GM12878 (cell line): Measurements from ENCODE around the gene FANCD2. TPM values are rescaled to one million over a fixed set of nuclear protein-coding genes. Genes with fewer than 3 reads are reported as not detected.

Experiments used
- ATAC-seq: fragments of 200-7000 bp; cut with Tn5 transposase; 3 replicates; pipeline ENCODE4 v1.9.1; 2020; ENCODE audit warnings: mild to moderate bottlenecking, moderate library complexity
- BruUV-seq: library from RNA; stranded (reverse); fragments of 400-500 nt; replicated peaks from 2 replicates; lab custom pipeline; 2021; lab: Mats Ljungman, UMichigan
- CTCF ChIA-PET: fragments of 300-600 bp; sonication (Branson Sonifier 250); formaldehyde crosslinking; extraction: SDS; loops from one replicate; lab custom pipeline; 2021; ENCODE audit warnings: inconsistent platforms; lab: Yijun Ruan, JAX
- POLR2A ChIA-PET: fragments of 350-600 bp; formaldehyde crosslinking; extraction: SDS; loops from one replicate; lab custom pipeline; 2021; ENCODE audit warnings: inconsistent platforms; lab: Charles Lee
- RAD21 ChIA-PET: fragments of 300-600 bp; sonication (Branson Sonifier 250); formaldehyde crosslinking; loops from one replicate; lab custom pipeline; 2023; ENCODE audit warnings: antibody characterized with exemption; ENCODE audit not compliant: unreplicated experiment; lab: Charles Lee
- SMC1A ChIA-PET: fragments of 300-600 bp; sonication (Branson Sonifier 250); formaldehyde crosslinking; loops from one replicate; lab custom pipeline; 2023; ENCODE audit not compliant: unreplicated experiment, uncharacterized antibody; lab: Charles Lee
- DNase-seq: peaks from one replicate; pipeline ENCODE4 v3.0.0-alpha.2; 2011; ENCODE audit warnings: low read depth, low spot score
- FAIRE-seq: peaks from 3 replicates; lab custom pipeline; 2011; peaks lifted over from hg19 to GRCh38; lab: Jason Lieb, UNC
- H2AFZ ChIP-seq: 2 replicates; pipeline ENCODE4 v1.6.0; 2011; ENCODE audit warnings: low read depth, low read length, control low read depth; ENCODE audit not compliant: control insufficient read depth
- H3K27ac ChIP-seq: 2 replicates; pipeline ENCODE4 v1.5.1; 2011; ENCODE audit warnings: control low read depth; ENCODE audit not compliant: control insufficient read depth, insufficient read depth
- H3K27me3 ChIP-seq, 2 experiments: replicated peaks in 1 of 2; 2 replicates each; pipeline versions ENCODE4 v1.6.0 to v1.6.1; 2011; ENCODE audit warnings: low read length in 1 of 2; ENCODE audit not compliant: control insufficient read depth in 2 of 2, insufficient read depth in 2 of 2
- H3K36me3 ChIP-seq, 2 experiments: 2 replicates each; pipeline ENCODE4 v1.5.1; 2011; ENCODE audit warnings: low read length in 1 of 2; ENCODE audit not compliant: control insufficient read depth in 2 of 2, insufficient read depth in 2 of 2
- H3K4me1 ChIP-seq: 2 replicates; pipeline ENCODE4 v1.6.1; 2011; ENCODE audit warnings: mild to moderate bottlenecking, low read length, moderate library complexity, mixed read lengths; ENCODE audit not compliant: control insufficient read depth, insufficient read depth
- H3K4me2 ChIP-seq: 2 replicates; pipeline ENCODE4 v1.6.0; 2011; ENCODE audit warnings: control low read depth; ENCODE audit not compliant: control insufficient read depth, insufficient read depth
- H3K4me3 ChIP-seq: fragments of 200-600 bp; sonication (generic); 2 replicates; pipeline ENCODE4 v1.5.1; 2016
- H3K79me2 ChIP-seq: 2 replicates; pipeline ENCODE4 v1.6.0; 2011; ENCODE audit warnings: low read length; ENCODE audit not compliant: control insufficient read depth, insufficient read depth
- H3K9ac ChIP-seq: 2 replicates; pipeline ENCODE4 v1.8.0; 2011; ENCODE audit warnings: low read length, control low read depth, mixed read lengths; ENCODE audit not compliant: control insufficient read depth, insufficient read depth
- H3K9me3 ChIP-seq: replicated peaks from 3 replicates; pipeline ENCODE4 v1.5.1; 2011; ENCODE audit warnings: mild to moderate bottlenecking, low read length; ENCODE audit not compliant: control insufficient read depth, insufficient read depth
- H4K20me1 ChIP-seq: 2 replicates; pipeline ENCODE4 v1.6.0; 2011; ENCODE audit not compliant: control insufficient read depth, insufficient read depth
- BCL3 ChIP-seq: IDR thresholded peaks from 2 replicates; pipeline ENCODE4 v1.6.1; 2011; ENCODE audit warnings: borderline replicate concordance, low read depth, mild to moderate bottlenecking, moderate library complexity, low read length; ENCODE audit not compliant: insufficient read depth, poor library complexity, severe bottlenecking
- CBFB ChIP-seq: IDR thresholded peaks from 2 replicates; pipeline ENCODE4 v1.6.1; 2016; ENCODE audit warnings: antibody characterized with exemption, low read depth
- CBX5 ChIP-seq: sonication (generic); IDR thresholded peaks from 2 replicates; pipeline ENCODE4 v1.6.1; 2016; ENCODE audit warnings: low read depth, moderate library complexity, mild to moderate bottlenecking, inconsistent platforms
- ESRRA ChIP-seq: IDR thresholded peaks from 2 replicates; pipeline ENCODE4 v1.6.1; 2012; ENCODE audit warnings: mild to moderate bottlenecking, low read length, improper control_type of control experiment
- HCFC1 ChIP-seq: fragments of 150-350 bp; IDR thresholded peaks from 2 replicates; pipeline ENCODE4 v1.6.1; 2014; ENCODE audit warnings: low read length
- HSF1 ChIP-seq: fragments of 150-350 bp; IDR thresholded peaks from 2 replicates; pipeline ENCODE4 v1.6.1; 2014; ENCODE audit warnings: mild to moderate bottlenecking, low read depth, low read length
- MEF2B ChIP-seq: fragments of 450-650 bp; IDR thresholded peaks from 2 replicates; pipeline ENCODE4 v1.6.1; 2018; ENCODE audit warnings: mild to moderate bottlenecking, moderate library complexity; ENCODE audit not compliant: partially characterized antibody, poor library complexity, severe bottlenecking
- MTA3 ChIP-seq: IDR thresholded peaks from 2 replicates; pipeline ENCODE4 v1.6.1; 2012; ENCODE audit warnings: low read length, inconsistent platforms, borderline replicate concordance
- NFIC ChIP-seq: IDR thresholded peaks from 2 replicates; pipeline ENCODE4 v1.6.1; 2012; ENCODE audit warnings: low read depth, mild to moderate bottlenecking, inconsistent platforms, low read length, moderate library complexity
- PAX5 ChIP-seq: IDR thresholded peaks from 2 replicates; pipeline ENCODE4 v1.6.1; 2011; ENCODE audit warnings: low read depth, low read length, borderline replicate concordance
- PML ChIP-seq: IDR thresholded peaks from 2 replicates; pipeline ENCODE4 v1.6.1; 2012; ENCODE audit warnings: low read length, inconsistent platforms
- POU2F2 ChIP-seq: IDR thresholded peaks from 3 replicates; pipeline ENCODE4 v1.6.1; 2011; ENCODE audit warnings: low read depth, mild to moderate bottlenecking, low read length, borderline replicate concordance
- RFX5 ChIP-seq: IDR thresholded peaks from 2 replicates; pipeline ENCODE4 v1.6.1; 2011; ENCODE audit warnings: low read depth, low read length, improper control_type of control experiment
- STAT3 ChIP-seq: IDR thresholded peaks from 2 replicates; pipeline ENCODE4 v1.6.1; 2011; ENCODE audit warnings: low read depth, low read length, improper control_type of control experiment
- SUPT20H ChIP-seq: IDR thresholded peaks from 2 replicates; pipeline ENCODE4 v1.6.1; 2011; ENCODE audit warnings: low read depth, mild to moderate bottlenecking, low read length, moderate library complexity, borderline replicate concordance; ENCODE audit not compliant: control insufficient read depth
- TCF7 ChIP-seq: IDR thresholded peaks from 2 replicates; pipeline ENCODE4 v1.6.1; 2014; ENCODE audit warnings: antibody characterized with exemption, borderline replicate concordance
- YY1 ChIP-seq: IDR thresholded peaks from 2 replicates; pipeline ENCODE4 v1.6.1; 2011; ENCODE audit warnings: low read depth, mild to moderate bottlenecking, low read length
- WGBS: methylation state at CpG from one replicate; pipeline ENCODE4 v1.1.6; 2016; ENCODE audit warnings: low lambda C conversion rate; ENCODE audit not compliant: insufficient replicate concordance, insufficient coverage; ENCODE audit errors: missing lambda C conversion rate; 5-methylcytosine and 5-hydroxymethylcytosine counted together
- in situ Hi-C: fragments of 300-500 bp; cut with MboI; formaldehyde crosslinking; loops from 9 replicates; pipeline ENCODE4 v1.14.3; 2018; ENCODE audit warnings: mixed read lengths
- intact Hi-C: fragments of 100-400 bp; cut with micrococcal nuclease; formaldehyde crosslinking; loops from one replicate; pipeline ENCODE4 v1.14.2; 2022; ENCODE audit not compliant: unreplicated experiment
- polyA plus RNA-seq, 11 experiments: library from polyadenylated mRNA; depleted of rRNA in 4 of 11; unstranded in 6 of 11; stranded (reverse) in 5 of 11; fragments of >200 nt; fragmentation: Nextera tagmentation in 4 of 11; fragmentation: Illumina TruSeq in 1 of 11; extraction: Ambion mirVana in 4 of 11; extraction: Trizol in 1 of 11; gene quantifications; 1 replicate in 1 of 11; 2 replicates in 10 of 11; pipeline versions ENCODE4 v1.2.1 to v1.2.3, GENCODE V29; 2011 to 2016; ENCODE audit warnings: inconsistent platforms in 2 of 11, missing spikeins in 2 of 11, low read depth in 1 of 11
- total RNA-seq, 4 experiments: library from RNA; depleted of rRNA in 3 of 4; stranded (reverse); fragments of >200 nt in 3 of 4; fragmentation: Illumina TruSeq in 1 of 4; extraction: Trizol in 1 of 4; gene quantifications; 2 replicates each; pipeline versions ENCODE4 v1.2.1 to v1.2.3, GENCODE V29; 2013 to 2021

Gene FANCD2
- total and polyA plus RNA-seq, 10 of the 15 experiments (the other 5 are each of a cell fraction or from before 2014, with no cell fraction given): 37.9 to 72.8 (median 56.2) TPM

- no peak overlapping the region for H3K27ac ChIP-seq
- H3K9ac ChIP-seq: no peak overlapping the region
- CTCF ChIA-PET: no interaction called here
- SMC1A ChIA-PET: no interaction called here
- RAD21 ChIA-PET: no interaction called here
- BruUV-seq: no TSS peak
- no peaks in the 10 kb centered on the region; the same call in 1 of the 2 replicates for H3K4me1 ChIP-seq
- intact Hi-C loops: no loop called here
- no peak for DNase-seq
- FAIRE-seq: no peak
- no peak overlapping the region for H3K4me3 ChIP-seq
- H2AFZ ChIP-seq: no peak overlapping the region
- in situ Hi-C loops: no loop called here
- H3K79me2 ChIP-seq: peaks cover 7% of the 10 kb centered on the region
- no peak for ATAC-seq
- POLR2A ChIA-PET: no interaction called here
- no peaks in the 10 kb centered on the region for H4K20me1 ChIP-seq
- H3K9me3 ChIP-seq: no peaks in the 10 kb centered on the region; the same call in 1 of the 3 replicates
- no peaks in the 10 kb centered on the region for H3K36me3 ChIP-seq
- no peak overlapping the region for H3K4me2 ChIP-seq
- TF ChIP-seq YY1: no peak
- no peak for TF ChIP-seq CBX5
- TF ChIP-seq PML: no peak
- TF ChIP-seq HCFC1: no peak
- TF ChIP-seq HSF1: no peak
- TF ChIP-seq TCF7: no peak
- TF ChIP-seq POU2F2: no peak
- no peak for TF ChIP-seq ESRRA
- TF ChIP-seq CBFB: no peak
- no peak for TF ChIP-seq BCL3
- no peak for TF ChIP-seq MTA3
- no peak for TF ChIP-seq RFX5
- no peak for TF ChIP-seq MEF2B
- no peak for TF ChIP-seq NFIC
- TF ChIP-seq SUPT20H: no peak
- no peak for TF ChIP-seq STAT3
- TF ChIP-seq PAX5: no peak
- WGBS: 65% methylated on average over 4 of the region's 4 CpGs
- no peaks in the 10 kb centered on the region for H3K27me3 ChIP-seq
Measured at GRCh38 chr3:10137178-10137577, 110.9 kb downstream of the FANCD2 start.
